Measurements from ENCODE around the gene SEMA4D. TPM values are rescaled to one million over a fixed set of nuclear protein-coding genes. Genes with fewer than 3 reads are reported as not detected.

Gene SEMA4D
- total RNA-seq, 1 experiment from 2014 or later: 48.4 TPM

GRCh38 chr9:89409466-89409865, 88.4 kb downstream of the SEMA4D start:
- Histone ChIP-seq H4K20me1 (ENCODE audit: insufficient read depth) (no peaks in the 10 kb centered on the region; the same call in 1 of the 2 replicates), H3K9me2 (ENCODE audit: insufficient read depth) (no peaks in the 10 kb centered on the region), H2AFZ (no peak overlapping the region), H3K36me3 (ENCODE audit: low read depth) (no peaks in the 10 kb centered on the region), H3K79me2 (ENCODE audit: low read depth) (no peaks in the 10 kb centered on the region), H3K4me1 (replicated peaks; ENCODE audit: insufficient read depth) (no peaks in the 10 kb centered on the region), H3F3A (ENCODE audit: insufficient read depth, low read depth) (no peaks in the 10 kb centered on the region), H3K27ac (no peak overlapping the region), H3K4me2 (no peak overlapping the region), H3K4me3 (no peak overlapping the region), H3K9me3 (ENCODE audit: insufficient read depth, low read depth) (no peaks in the 10 kb centered on the region), H3K27me3 (ENCODE audit: insufficient read depth, low read depth) (no peaks in the 10 kb centered on the region)
- no peak for DNase-seq
- intact Hi-C loops (cut with micrococcal nuclease; ENCODE audit: unreplicated experiment): no loop called here
- ChIA-PET CTCF (no interaction called here), POLR2A (ENCODE audit: unreplicated experiment) (interaction anchor here (0.6 kb wide), 1 partner anchor 40 kb away, joined by 3 read pairs; no protein-coding TSS in a partner anchor)
- BruUV-seq (replicated peaks): no TSS peak
- TF ChIP-seq CTCF (conservative IDR thresholded peaks at IDR 0.05) (no peak), EZH2 (IDR thresholded peaks at IDR 0.05; ENCODE audit: low read depth) (no peak)

- no TSS peak for BruUV-seq (replicated peaks)
- Histone ChIP-seq H3K4me1 (replicated peaks; ENCODE audit: insufficient read depth) (no peaks in the 10 kb centered on the region), H3K9me2 (ENCODE audit: insufficient read depth) (no peaks in the 10 kb centered on the region), H3K9me3 (ENCODE audit: insufficient read depth, low read depth) (no peaks in the 10 kb centered on the region), H3K36me3 (ENCODE audit: low read depth) (no peaks in the 10 kb centered on the region), H2AFZ (no peak overlapping the region), H3F3A (ENCODE audit: insufficient read depth, low read depth) (no peaks in the 10 kb centered on the region), H3K27me3 (ENCODE audit: insufficient read depth, low read depth) (no peaks in the 10 kb centered on the region), H3K79me2 (ENCODE audit: low read depth) (no peaks in the 10 kb centered on the region), H3K27ac (no peak overlapping the region), H3K4me3 (no peak overlapping the region), H4K20me1 (ENCODE audit: insufficient read depth) (no peaks in the 10 kb centered on the region; the same call in 1 of the 2 replicates), H3K4me2 (no peak overlapping the region)
- DNase-seq: no peak
- TF ChIP-seq CTCF (conservative IDR thresholded peaks at IDR 0.05) (no peak), EZH2 (IDR thresholded peaks at IDR 0.05; ENCODE audit: low read depth) (no peak)
- intact Hi-C loops (cut with micrococcal nuclease; ENCODE audit: unreplicated experiment): no loop called here
- CTCF ChIA-PET: no interaction called here
- POLR2A ChIA-PET (ENCODE audit: unreplicated experiment): interaction anchor here (0.7 kb wide), 1 partner anchor 93 kb away, joined by 4 read pairs; no protein-coding TSS in a partner anchor
Observed at GRCh38 chr9:89408628-89409101, 89.2 kb downstream of the SEMA4D start.

GRCh38 chr9:89407070-89407469, 90.8 kb downstream of the SEMA4D start:
- no peaks in the 10 kb centered on the region for H3K36me3 ChIP-seq (ENCODE audit: low read depth)
- DNase-seq: no peak
- no peak overlapping the region for H3K4me3 ChIP-seq
- no peak overlapping the region for H3K4me2 ChIP-seq
- no peaks in the 10 kb centered on the region for H3K27me3 ChIP-seq (ENCODE audit: insufficient read depth, low read depth)
- no peaks in the 10 kb centered on the region for H3K79me2 ChIP-seq (ENCODE audit: low read depth)
- no peaks in the 10 kb centered on the region for H3F3A ChIP-seq (ENCODE audit: insufficient read depth, low read depth)
- H3K9me3 ChIP-seq (ENCODE audit: insufficient read depth, low read depth): no peaks in the 10 kb centered on the region
- no peaks in the 10 kb centered on the region for H3K9me2 ChIP-seq (ENCODE audit: insufficient read depth)
- ChIA-PET POLR2A (ENCODE audit: unreplicated experiment) (no interaction called here), CTCF (no interaction called here)
- TF ChIP-seq CTCF (conservative IDR thresholded peaks at IDR 0.05) (no peak), EZH2 (IDR thresholded peaks at IDR 0.05; ENCODE audit: low read depth) (no peak)
- H2AFZ ChIP-seq: no peak overlapping the region
- no peaks in the 10 kb centered on the region for H3K4me1 ChIP-seq (replicated peaks; ENCODE audit: insufficient read depth)
- BruUV-seq (replicated peaks): no TSS peak
- intact Hi-C loops (cut with micrococcal nuclease; ENCODE audit: unreplicated experiment): no loop called here
- no peak overlapping the region for H3K27ac ChIP-seq
- H4K20me1 ChIP-seq (ENCODE audit: insufficient read depth): no peaks in the 10 kb centered on the region

All from PC-9 (cell line).